ENCODE measurements around the gene KANSL1. TPM values are rescaled to one million over a fixed set of nuclear protein-coding genes. Genes with fewer than 3 reads are reported as not detected.
A peak's percentile ranks its signal among the peaks of the same experiment; 100 is the strongest.

Gene KANSL1
- total and polyA plus RNA-seq, 10 of the 15 experiments (the other 5 are each of a cell fraction or from before 2014, with no cell fraction given), result 4.7 to 60.6 (median 28.0) TPM

GRCh38 chr17:46195939-46196716, 2.9 kb upstream of the KANSL1 start:
- ATAC-seq (no peak), DNase-seq (ENCODE audit: low read depth, low spot score) (no peak), FAIRE-seq (no peak)
- RAD21 ChIA-PET (ENCODE audit: unreplicated experiment), result interaction anchor here (0.9 to 1.5 kb wide), 3 partner anchors 9 to 17 kb away, joined by 3 to 7 read pairs (median 7); no protein-coding TSS in a partner anchor
- peaks cover 20% of the 10 kb centered on the region for H3K4me1 ChIP-seq (ENCODE audit: control insufficient read depth, insufficient read depth, low read length)
- H3K36me3 ChIP-seq (ENCODE audit: control insufficient read depth in 2 of 2, insufficient read depth in 2 of 2, low read length in 1 of 2), result no peaks in the 10 kb centered on the region
- CTCF ChIA-PET, result interaction anchor here (0.7 to 2.5 kb wide), 8 partner anchors 8 to 91 kb away, joined by 3 to 25 read pairs (median 3); no protein-coding TSS in a partner anchor
- intact Hi-C loops (cut with micrococcal nuclease; ENCODE audit: unreplicated experiment), result no loop called here
- WGBS (ENCODE audit: insufficient coverage, insufficient replicate concordance, low lambda C conversion rate, missing lambda C conversion rate), result 90% methylated on average over 2 of the region's 2 CpGs
- in situ Hi-C loops (cut with MboI), result no loop called here
- no peak overlapping the region for H3K4me2 ChIP-seq (ENCODE audit: control insufficient read depth, insufficient read depth)
- no peak overlapping the region for H2AFZ ChIP-seq (ENCODE audit: control insufficient read depth, low read depth, low read length)
- H4K20me1 ChIP-seq (ENCODE audit: control insufficient read depth, insufficient read depth), result no peaks in the 10 kb centered on the region
- peaks cover 77% of the 10 kb centered on the region for H3K79me2 ChIP-seq (ENCODE audit: control insufficient read depth, insufficient read depth, low read length)
- no peak overlapping the region for H3K4me3 ChIP-seq
- no peaks in the 10 kb centered on the region for H3K27me3 ChIP-seq (replicated peaks in 1 of 2; ENCODE audit: control insufficient read depth in 2 of 2, insufficient read depth in 2 of 2, low read length in 1 of 2)
- H3K9ac ChIP-seq (ENCODE audit: control insufficient read depth, insufficient read depth, low read length), result no peak overlapping the region
- TF ChIP-seq MAX (IDR thresholded peaks at IDR 0.05; ENCODE audit: low read depth, low read length) (no peak), BCL11A (IDR thresholded peaks at IDR 0.05; ENCODE audit: low read depth, low read length) (no peak), ZNF384 (IDR thresholded peaks at IDR 0.05; ENCODE audit: borderline replicate concordance, low read depth, low read length) (no peak), MYB (IDR thresholded peaks at IDR 0.05; ENCODE audit: borderline replicate concordance, low read depth, low read length) (no peak), IRF3 (IDR thresholded peaks at IDR 0.05) (no peak), PAX5 (IDR thresholded peaks at IDR 0.05; ENCODE audit: borderline replicate concordance, low read depth, low read length) (0 out of 2 replicates have a peak, but pooled peaks have one; percentile 38), SPI1 (IDR thresholded peaks at IDR 0.05; ENCODE audit: borderline replicate concordance, insufficient read depth, low read depth, low read length) (no peak), FOS (IDR thresholded peaks at IDR 0.05; ENCODE audit: borderline replicate concordance, extremely low read depth, insufficient read length) (no peak)
- no TSS peak for BruUV-seq (replicated peaks)
- H3K9me3 ChIP-seq (replicated peaks; ENCODE audit: control insufficient read depth, insufficient read depth, low read length), result no peaks in the 10 kb centered on the region; the same call in 2 of the 3 replicates
- SMC1A ChIA-PET (ENCODE audit: uncharacterized antibody, unreplicated experiment), result interaction anchor here (0.6 to 4.3 kb wide), 9 partner anchors 9 to 192 kb away, joined by 3 to 68 read pairs (median 3); no protein-coding TSS in a partner anchor
- POLR2A ChIA-PET, result interaction anchor here (1.3 kb wide), 1 partner anchor 10 kb away, joined by 3 read pairs; no protein-coding TSS in a partner anchor
- H3K27ac ChIP-seq (ENCODE audit: control insufficient read depth, insufficient read depth), result peak overlapping the region; percentile 98; the same call in 1 of the 2 replicates
